Fibroblast of lung (primary cell): ENCODE measurements around the gene CPN2. TPM values are rescaled to one million over a fixed set of nuclear protein-coding genes. Genes with fewer than 3 reads are reported as not detected.

ENCODE experiments used
- DNase-seq, 2 donors: peaks; one replicate each; pipeline versions ENCODE4 v3.0.0 to v3.0.0-alpha.2; 2010; ENCODE audit warnings: low read depth in 2 of 2
- H2AFZ ChIP-seq: 2 replicates; pipeline ENCODE4 v1.5.1; 2012; ENCODE audit warnings: low read length, control low read depth, inconsistent platforms
- H3K27ac ChIP-seq: 2 replicates; pipeline ENCODE4 v1.5.1; 2011; ENCODE audit warnings: low read length, control low read depth; ENCODE audit not compliant: insufficient read depth
- H3K27me3 ChIP-seq: 2 replicates; pipeline ENCODE4 v1.5.1; 2011; ENCODE audit warnings: mild to moderate bottlenecking, low read length; ENCODE audit not compliant: control insufficient read depth, insufficient read depth
- H3K36me3 ChIP-seq: 2 replicates; pipeline ENCODE4 v1.5.1; 2011; ENCODE audit warnings: low read length; ENCODE audit not compliant: control insufficient read depth, insufficient read depth
- H3K4me1 ChIP-seq: 2 replicates; pipeline ENCODE4 v1.5.1; 2011; ENCODE audit warnings: low read length; ENCODE audit not compliant: control insufficient read depth, insufficient read depth; ENCODE audit errors: extremely low read depth
- H3K4me2 ChIP-seq: 2 replicates; pipeline ENCODE4 v1.5.1; 2011; ENCODE audit warnings: low read length, control low read depth; ENCODE audit not compliant: insufficient read depth; ENCODE audit errors: extremely low read depth
- H3K4me3 ChIP-seq, 4 experiments: fragments of 200-600 bp in 1 of 4; sonication (generic) in 1 of 4; replicated peaks in 1 of 4; 2 replicates each; pipeline ENCODE4 v1.5.1; 2011 to 2016; ENCODE audit warnings: low read length in 4 of 4, low read depth in 3 of 4, mild to moderate bottlenecking in 3 of 4, control low read depth in 2 of 4, inconsistent platforms in 1 of 4, mixed read lengths in 1 of 4; ENCODE audit not compliant: insufficient read depth in 1 of 4; ENCODE audit errors: control extremely low read depth in 1 of 4
- H3K79me2 ChIP-seq: 2 replicates; pipeline ENCODE4 v1.5.1; 2012; ENCODE audit warnings: mild to moderate bottlenecking, low read length, inconsistent platforms; ENCODE audit not compliant: control insufficient read depth, insufficient read depth
- H3K9ac ChIP-seq: 2 replicates; pipeline ENCODE4 v1.5.1; 2011; ENCODE audit warnings: mild to moderate bottlenecking, low read length, control low read depth; ENCODE audit not compliant: insufficient read depth
- H3K9me3 ChIP-seq: 2 replicates; pipeline ENCODE4 v1.5.1; 2012; ENCODE audit warnings: low read depth, low read length; ENCODE audit not compliant: control insufficient read depth, insufficient read depth
- H4K20me1 ChIP-seq: 2 replicates; pipeline ENCODE4 v1.5.1; 2011; ENCODE audit warnings: low read length; ENCODE audit not compliant: control insufficient read depth, insufficient read depth; ENCODE audit errors: extremely low read depth
- EZH2 ChIP-seq: IDR thresholded peaks from 2 replicates; pipeline ENCODE4 v1.5.1; 2012; ENCODE audit warnings: low read length, control low read depth, mild to moderate bottlenecking; ENCODE audit errors: missing control alignments
- polyA plus RNA-seq, 2 donors: library from polyadenylated mRNA; depleted of rRNA in 1 of 2; stranded (reverse) in 1 of 2; unstranded in 1 of 2; fragments of >200 nt; gene quantifications; 2 replicates each; pipeline ENCODE4 v1.2.1, GENCODE V29; 2011 to 2012; ENCODE audit warnings: missing spikeins in 1 of 2
- total RNA-seq: library from RNA; depleted of rRNA; stranded (reverse); fragments of >200 nt; gene quantifications from 2 replicates; pipeline ENCODE4 v1.2.1, GENCODE V29; 2014
- TF ChIP-seq, protein P1 (sequence below), 2 donors: IDR thresholded peaks in 1 of 2; conservative IDR thresholded peaks in 1 of 2; 1 replicate in 1 of 2; 2 replicates in 1 of 2; pipeline ENCODE4 v1.5.1; 2011 to 2012; ENCODE audit warnings: low read length in 2 of 2, control low read depth in 1 of 2, inconsistent platforms in 1 of 2, low read depth in 1 of 2, mild to moderate bottlenecking in 1 of 2

CPN2 gene
- total and polyA plus RNA-seq, 2 donors (not counting 1 experiment from before 2014, with no cell fraction given), result not detected

DNA sequence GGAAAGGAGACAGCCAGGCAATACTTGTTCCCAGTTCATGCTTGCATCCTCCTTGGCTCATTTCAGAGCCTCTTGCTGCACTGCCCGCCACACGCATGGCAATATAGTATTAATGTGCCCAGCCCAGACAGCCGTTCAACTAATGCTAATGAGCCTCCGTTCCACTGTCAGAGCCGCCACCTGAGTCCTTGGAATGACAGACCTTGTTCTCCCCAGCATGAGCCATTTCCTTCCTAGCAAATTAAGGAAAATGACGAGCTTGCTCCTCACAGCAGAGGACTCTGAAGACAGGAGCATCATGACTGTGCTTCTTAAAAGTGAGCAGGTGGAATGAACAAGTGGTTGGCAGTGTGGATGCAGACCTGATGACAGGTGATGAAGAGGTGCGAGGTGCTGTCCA lies 29.2 kb upstream of the CPN2 start:
- Histone ChIP-seq H3K27me3 (peaks cover 9% of the 10 kb centered on the region), H2AFZ (no peak overlapping the region), H3K9ac (no peak overlapping the region), H3K27ac (no peak overlapping the region), H3K4me1 (no peaks in the 10 kb centered on the region), H3K79me2 (no peaks in the 10 kb centered on the region), H3K36me3 (no peaks in the 10 kb centered on the region), H3K4me3 (no peak overlapping the region), H3K4me2 (no peak overlapping the region), H3K9me3 (no peaks in the 10 kb centered on the region), H4K20me1 (no peaks in the 10 kb centered on the region)
- TF ChIP-seq, protein P1, sequence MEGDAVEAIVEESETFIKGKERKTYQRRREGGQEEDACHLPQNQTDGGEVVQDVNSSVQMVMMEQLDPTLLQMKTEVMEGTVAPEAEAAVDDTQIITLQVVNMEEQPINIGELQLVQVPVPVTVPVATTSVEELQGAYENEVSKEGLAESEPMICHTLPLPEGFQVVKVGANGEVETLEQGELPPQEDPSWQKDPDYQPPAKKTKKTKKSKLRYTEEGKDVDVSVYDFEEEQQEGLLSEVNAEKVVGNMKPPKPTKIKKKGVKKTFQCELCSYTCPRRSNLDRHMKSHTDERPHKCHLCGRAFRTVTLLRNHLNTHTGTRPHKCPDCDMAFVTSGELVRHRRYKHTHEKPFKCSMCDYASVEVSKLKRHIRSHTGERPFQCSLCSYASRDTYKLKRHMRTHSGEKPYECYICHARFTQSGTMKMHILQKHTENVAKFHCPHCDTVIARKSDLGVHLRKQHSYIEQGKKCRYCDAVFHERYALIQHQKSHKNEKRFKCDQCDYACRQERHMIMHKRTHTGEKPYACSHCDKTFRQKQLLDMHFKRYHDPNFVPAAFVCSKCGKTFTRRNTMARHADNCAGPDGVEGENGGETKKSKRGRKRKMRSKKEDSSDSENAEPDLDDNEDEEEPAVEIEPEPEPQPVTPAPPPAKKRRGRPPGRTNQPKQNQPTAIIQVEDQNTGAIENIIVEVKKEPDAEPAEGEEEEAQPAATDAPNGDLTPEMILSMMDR (conservative IDR thresholded peaks at IDR 0.05 in 1 of 2, IDR thresholded peaks at IDR 0.05 in 1 of 2; ENCODE audit: low read depth in 1 of 2, low read length in 2 of 2), result no peak
- no peak for TF ChIP-seq EZH2
- no peak for DNase-seq

GRCh38 chr3:194379651-194380050 lies 28.5 kb upstream of the CPN2 start:
- Histone ChIP-seq H4K20me1 (no peaks in the 10 kb centered on the region), H3K27ac (no peak overlapping the region), H3K27me3 (peaks cover 8% of the 10 kb centered on the region), H3K4me1 (no peaks in the 10 kb centered on the region), H3K4me3 (no peak overlapping the region), H3K36me3 (no peaks in the 10 kb centered on the region), H3K79me2 (no peaks in the 10 kb centered on the region), H3K9ac (no peak overlapping the region), H3K4me2 (no peak overlapping the region), H3K9me3 (no peaks in the 10 kb centered on the region), H2AFZ (no peak overlapping the region)
- DNase-seq, result no peak
- no peak for TF ChIP-seq EZH2
- TF ChIP-seq, protein P1 (conservative IDR thresholded peaks at IDR 0.05 in 1 of 2, IDR thresholded peaks at IDR 0.05 in 1 of 2; ENCODE audit: low read depth in 1 of 2, low read length in 2 of 2), result no peak

GRCh38 chr3:194379231-194379630 lies 28.1 kb upstream of the CPN2 start:
- Histone ChIP-seq H3K79me2 (no peaks in the 10 kb centered on the region), H4K20me1 (no peaks in the 10 kb centered on the region)

More at GRCh38 chr3:194379231-194379630, 28.1 kb upstream of the CPN2 start:
- Histone ChIP-seq H3K36me3 (no peaks in the 10 kb centered on the region), H3K4me2 (no peak overlapping the region), H3K4me1 (no peaks in the 10 kb centered on the region), H3K4me3 (no peak overlapping the region), H3K27ac (no peak overlapping the region), H3K9me3 (no peaks in the 10 kb centered on the region), H2AFZ (no peak overlapping the region), H3K9ac (no peak overlapping the region), H3K27me3 (peaks cover 5% of the 10 kb centered on the region)
- TF ChIP-seq, protein P1 (conservative IDR thresholded peaks at IDR 0.05 in 1 of 2, IDR thresholded peaks at IDR 0.05 in 1 of 2; ENCODE audit: low read depth in 1 of 2, low read length in 2 of 2), result no peak
- no peak for DNase-seq
